AG09309 (cell line): Measurements from ENCODE around the gene COL12A1.
A peak's percentile ranks its signal among the peaks of the same experiment; 100 is the strongest.

Experiments
- DNase-seq: peaks from one replicate; pipeline ENCODE4 v3.0.0-alpha.2; 2010; ENCODE audit warnings: low read depth
- H3K4me3 ChIP-seq: 2 replicates; pipeline ENCODE4 v1.5.1; 2011; ENCODE audit warnings: mild to moderate bottlenecking, low read depth, low read length, moderate library complexity; ENCODE audit not compliant: control insufficient read depth
- CTCF ChIP-seq: IDR thresholded peaks from 2 replicates; pipeline ENCODE4 v1.5.1; 2011; ENCODE audit warnings: mild to moderate bottlenecking, low read depth, low read length, inconsistent platforms; ENCODE audit not compliant: insufficient read depth, control insufficient read depth; ENCODE audit errors: missing control alignments

Gene COL12A1

GRCh38 chr6:75145976-75146375 lies 59.9 kb downstream of the COL12A1 start:
- H3K4me3 ChIP-seq, result no peak overlapping the region
- no peak for DNase-seq

GRCh38 chr6:75145211-75145610 lies 60.6 kb downstream of the COL12A1 start:
- DNase-seq, result no peak
- H3K4me3 ChIP-seq, result no peak overlapping the region
- no peak for TF ChIP-seq CTCF

More at GRCh38 chr6:75145976-75146375, 59.9 kb downstream of the COL12A1 start:
- TF ChIP-seq CTCF, result no peak

- no peak for DNase-seq
- no peak overlapping the region for H3K4me3 ChIP-seq
- no peak for TF ChIP-seq CTCF
Measured at GRCh38 chr6:75144386-75144785, 61.5 kb downstream of the COL12A1 start.

- no peak overlapping the region for H3K4me3 ChIP-seq
- no peak for TF ChIP-seq CTCF
- DNase-seq, result peak; percentile 80
Measured at GRCh38 chr6:75143191-75143590, 62.7 kb downstream of the COL12A1 start.

GRCh38 chr6:75142721-75143120 lies 63.1 kb downstream of the COL12A1 start:
- no peak for TF ChIP-seq CTCF
- no peak for DNase-seq
- H3K4me3 ChIP-seq, result no peak overlapping the region

- no peak for DNase-seq
- no peak overlapping the region for H3K4me3 ChIP-seq
- no peak for TF ChIP-seq CTCF
Measured at GRCh38 chr6:75135876-75136275, 70.0 kb downstream of the COL12A1 start.

- DNase-seq, result peak; percentile 60
- TF ChIP-seq CTCF, result no peak
- H3K4me3 ChIP-seq, result no peak overlapping the region
Measured at GRCh38 chr6:75135450-75135849, 70.4 kb downstream of the COL12A1 start.
